SK-N-SH (cell line): ENCODE measurements around the gene CDKL5. TPM values are rescaled to one million over a fixed set of nuclear protein-coding genes. Genes with fewer than 3 reads are reported as not detected.

ENCODE experiments used
- CTCF ChIA-PET: fragments of 300-600, 350-600 bp; formaldehyde crosslinking; extraction: SDS; loops from one replicate; lab custom pipeline; 2021; lab: Yijun Ruan, JAX
- POLR2A ChIA-PET: fragments of 350-600 bp; sonication (Branson Sonifier 250); formaldehyde crosslinking; extraction: SDS; loops from one replicate; lab custom pipeline; 2020; ENCODE audit warnings: antibody characterized with exemption, inconsistent platforms; lab: Yijun Ruan, JAX
- DNase-seq: peaks from one replicate; pipeline ENCODE4 v3.0.0; 2012
- H2AFZ ChIP-seq: fragments of 200-600 bp; sonication (generic); 2 replicates; pipeline ENCODE4 v1.8.1; 2016; ENCODE audit warnings: antibody characterized with exemption, mild to moderate bottlenecking, low read depth
- H3F3A ChIP-seq: fragments of 200-600 bp; sonication (generic); replicated peaks from 2 replicates; pipeline ENCODE3; 2016; ENCODE audit warnings: antibody characterized with exemption, mild to moderate bottlenecking; ENCODE audit not compliant: insufficient read depth
- H3K27ac ChIP-seq, 2 experiments: fragments of 200-500 bp in 1 of 2; fragments of 200-600 bp in 1 of 2; sonication (Bioruptor generic) in 1 of 2; sonication (generic), shearing (Covaris generic) in 1 of 2; 2 replicates each; pipeline versions ENCODE4 v1.5.1 to v1.6.1; 2014 to 2016; ENCODE audit warnings: low read depth in 2 of 2, inconsistent platforms in 1 of 2, low read length in 1 of 2, mild to moderate bottlenecking in 1 of 2, mixed read lengths in 1 of 2
- H3K27me3 ChIP-seq: fragments of 200-600 bp; sonication (generic), shearing (Covaris generic); 2 replicates; pipeline ENCODE4 v1.6.1; 2016; ENCODE audit warnings: mixed run types; ENCODE audit not compliant: insufficient read depth
- H3K36me3 ChIP-seq, 2 experiments: fragments of 200-500 bp in 1 of 2; fragments of 200-600 bp in 1 of 2; sonication (Bioruptor generic) in 1 of 2; sonication (generic) in 1 of 2; replicated peaks in 1 of 2; 2 replicates each; pipeline versions ENCODE3 to v1.5.1; 2014 to 2016; ENCODE audit warnings: low read length in 1 of 2, mild to moderate bottlenecking in 1 of 2; ENCODE audit not compliant: insufficient read depth in 2 of 2, control insufficient read depth in 1 of 2
- H3K4me1 ChIP-seq, 2 experiments: fragments of 200-500 bp in 1 of 2; fragments of 200-600 bp in 1 of 2; sonication (Bioruptor generic) in 1 of 2; sonication (generic), shearing (Covaris generic) in 1 of 2; 2 replicates each; pipeline versions ENCODE4 v1.5.1 to v1.6.1; 2014 to 2016; ENCODE audit warnings: low read depth in 1 of 2, low read length in 1 of 2, mixed run types in 1 of 2; ENCODE audit not compliant: insufficient read depth in 2 of 2, control insufficient read depth in 1 of 2
- H3K4me2 ChIP-seq: fragments of 200-600 bp; sonication (generic), shearing (Covaris generic); 2 replicates; pipeline ENCODE4 v1.6.1; 2017; ENCODE audit warnings: mixed run types
- H3K4me3 ChIP-seq, 2 experiments: fragments of 200-500 bp in 1 of 2; fragments of 200-600 bp in 1 of 2; sonication (Bioruptor generic) in 1 of 2; sonication (generic), shearing (Covaris generic) in 1 of 2; 2 replicates each; pipeline versions ENCODE4 v1.5.1 to v1.8.1; 2014 to 2016; ENCODE audit warnings: low read depth in 2 of 2, inconsistent platforms in 1 of 2, low read length in 1 of 2, mild to moderate bottlenecking in 1 of 2, mixed read lengths in 1 of 2, moderate library complexity in 1 of 2
- H3K79me2 ChIP-seq: fragments of 200-600 bp; sonication (generic); 2 replicates; pipeline ENCODE4 v1.8.1; 2017; ENCODE audit warnings: mild to moderate bottlenecking; ENCODE audit not compliant: insufficient read depth
- H3K9ac ChIP-seq: fragments of 200-600 bp; sonication (generic); 2 replicates; pipeline ENCODE4 v1.6.1; 2017; ENCODE audit warnings: mixed run types
- H3K9me2 ChIP-seq: fragments of 200-600 bp; sonication (generic); 2 replicates; pipeline ENCODE4 v1.6.1; 2017; ENCODE audit warnings: mixed run types
- H3K9me3 ChIP-seq: fragments of 200-600 bp; sonication (generic); 2 replicates; pipeline ENCODE4 v1.6.1; 2017; ENCODE audit warnings: mixed run types, mild to moderate bottlenecking, moderate library complexity
- H4K20me1 ChIP-seq: fragments of 200-600 bp; sonication (generic); 2 replicates; pipeline ENCODE4 v1.6.1; 2017; ENCODE audit warnings: mild to moderate bottlenecking, mixed run types; ENCODE audit not compliant: insufficient read depth
- ELF1 ChIP-seq: IDR thresholded peaks from 2 replicates; pipeline ENCODE4 v1.4.0; 2012
- EZH2phosphoT487 ChIP-seq: fragments of 200-600 bp; sonication (generic); IDR thresholded peaks from 2 replicates; pipeline ENCODE4 v1.6.1; 2017; ENCODE audit warnings: low read depth, mixed run types, mild to moderate bottlenecking, antibody characterized with exemption, moderate library complexity, borderline replicate concordance
- GABPA ChIP-seq: IDR thresholded peaks from 2 replicates; pipeline ENCODE4 v1.4.0; 2012; ENCODE audit warnings: low read depth, mild to moderate bottlenecking
- JUND ChIP-seq: IDR thresholded peaks from 2 replicates; pipeline ENCODE4 v1.4.0; 2012
- MXI1 ChIP-seq: IDR thresholded peaks from 2 replicates; pipeline ENCODE4 v1.6.1; 2012; ENCODE audit warnings: mild to moderate bottlenecking, low read depth, low read length, improper control_type of control experiment
- NFIC ChIP-seq: IDR thresholded peaks from 2 replicates; pipeline ENCODE4 v1.4.0; 2012; ENCODE audit warnings: borderline replicate concordance
- RAD21 ChIP-seq: IDR thresholded peaks from 2 replicates; pipeline ENCODE4 v1.6.1; 2012; ENCODE audit warnings: mild to moderate bottlenecking, low read length
- RCOR1 ChIP-seq: fragments of 150-350 bp; IDR thresholded peaks from 2 replicates; pipeline ENCODE4 v1.6.1; 2017; ENCODE audit warnings: antibody characterized with exemption, low read length
- RFX5 ChIP-seq: IDR thresholded peaks from 2 replicates; pipeline ENCODE4 v1.6.1; 2012; ENCODE audit warnings: mild to moderate bottlenecking, improper control_type of control experiment, low read length
- RXRA ChIP-seq: IDR thresholded peaks from 2 replicates; pipeline ENCODE4 v1.4.0; 2012; ENCODE audit warnings: low read depth, mild to moderate bottlenecking, borderline replicate concordance
- SIN3A ChIP-seq: IDR thresholded peaks from 2 replicates; pipeline ENCODE4 v1.6.1; 2012; ENCODE audit warnings: low read depth, mild to moderate bottlenecking, low read length, moderate library complexity, borderline replicate concordance
- SMC3 ChIP-seq: IDR thresholded peaks from 2 replicates; pipeline ENCODE4 v1.6.1; 2012; ENCODE audit warnings: low read depth, low read length, improper control_type of control experiment
- TAF1 ChIP-seq: IDR thresholded peaks from 2 replicates; pipeline ENCODE4 v1.6.1; 2012; ENCODE audit warnings: low read depth, mild to moderate bottlenecking, low read length, moderate library complexity, borderline replicate concordance
- TCF12 ChIP-seq: IDR thresholded peaks from 2 replicates; pipeline ENCODE4 v1.4.0; 2012
- USF2 ChIP-seq: fragments of 150-350 bp; IDR thresholded peaks from 2 replicates; pipeline ENCODE4 v1.6.1; 2017; ENCODE audit warnings: antibody characterized with exemption, low read length, low read depth, borderline replicate concordance
- YY1 ChIP-seq: IDR thresholded peaks from 2 replicates; pipeline ENCODE4 v1.4.0; 2012; ENCODE audit warnings: low read depth, mild to moderate bottlenecking
- WGBS: methylation state at CpG from one replicate; pipeline ENCODE4 v1.1.6; 2017; ENCODE audit warnings: low lambda C conversion rate; 5-methylcytosine and 5-hydroxymethylcytosine counted together
- polyA plus RNA-seq, 3 experiments: library from polyadenylated mRNA; depleted of rRNA; stranded (reverse); fragments of >200 nt; gene quantifications; 2 replicates each; pipeline ENCODE4 v1.2.3, GENCODE V29; 2012
- TF ChIP-seq, protein P1 (sequence below): IDR thresholded peaks from 2 replicates; pipeline ENCODE4; 2012
- TF ChIP-seq, protein P2 (sequence below): IDR thresholded peaks from 2 replicates; pipeline ENCODE4 v1.6.1; 2012; ENCODE audit warnings: mild to moderate bottlenecking, low read depth, low read length, moderate library complexity
- TF ChIP-seq, protein P3 (sequence below): fragments of 200-600 bp; sonication (generic); IDR thresholded peaks from 2 replicates; pipeline ENCODE4 v1.6.1; 2017; ENCODE audit warnings: antibody characterized with exemption, mild to moderate bottlenecking, moderate library complexity

Gene CDKL5
- polyA plus RNA-seq, 1 of the 3 experiments (the other 2 are of a cell fraction) = 1.3 TPM

GRCh38 chrX:18613930-18614639 is 188.7 kb downstream of the CDKL5 start:
- Histone ChIP-seq H3K79me2 (no peaks in the 10 kb centered on the region), H3K9ac (no peak overlapping the region)
- CTCF ChIA-PET = interaction anchor here (1.4 kb wide), 1 partner anchor 13 kb away, joined by 5 read pairs; no protein-coding TSS in a partner anchor
- 58% methylated on average over 3 of the region's 3 CpGs for WGBS
- TF ChIP-seq SIN3A (no peak), TCF12 (no peak), USF2 (no peak), GABPA (no peak), RCOR1 (no peak), ELF1 (no peak), YY1 (no peak), NFIC (no peak), JUND (no peak), EZH2phosphoT487 (no peak)
- TF ChIP-seq, protein P1, sequence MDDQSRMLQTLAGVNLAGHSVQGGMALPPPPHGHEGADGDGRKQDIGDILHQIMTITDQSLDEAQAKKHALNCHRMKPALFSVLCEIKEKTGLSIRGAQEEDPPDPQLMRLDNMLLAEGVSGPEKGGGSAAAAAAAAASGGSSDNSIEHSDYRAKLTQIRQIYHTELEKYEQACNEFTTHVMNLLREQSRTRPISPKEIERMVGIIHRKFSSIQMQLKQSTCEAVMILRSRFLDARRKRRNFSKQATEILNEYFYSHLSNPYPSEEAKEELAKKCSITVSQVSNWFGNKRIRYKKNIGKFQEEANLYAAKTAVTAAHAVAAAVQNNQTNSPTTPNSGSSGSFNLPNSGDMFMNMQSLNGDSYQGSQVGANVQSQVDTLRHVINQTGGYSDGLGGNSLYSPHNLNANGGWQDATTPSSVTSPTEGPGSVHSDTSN = no peak
- TF ChIP-seq, all 33 proteins: peak for 0
- H3K4me2 ChIP-seq = no peak overlapping the region
- no peak overlapping the region for H2AFZ ChIP-seq
- no peaks in the 10 kb centered on the region for H4K20me1 ChIP-seq
- H3K4me1 ChIP-seq = no peaks in the 10 kb centered on the region; a peak in 1 of 4 replicates
- no peak overlapping the region for H3K4me3 ChIP-seq
- no peak overlapping the region for H3K27ac ChIP-seq
- peaks cover 0 to 16% of the 10 kb centered on the region in 2 experiments for H3K36me3 ChIP-seq
- POLR2A ChIA-PET = no interaction called here
- H3F3A ChIP-seq = no peaks in the 10 kb centered on the region
- DNase-seq = no peak
- no peaks in the 10 kb centered on the region for H3K9me3 ChIP-seq
- 0 out of 2 replicates have a peak, but pooled peaks cover 4% of the 10 kb centered on the region for H3K27me3 ChIP-seq
- H3K9me2 ChIP-seq = no peaks in the 10 kb centered on the region

- Histone ChIP-seq H3K9me3 (no peaks in the 10 kb centered on the region), H3K27me3 (no peaks in the 10 kb centered on the region), H3F3A (no peaks in the 10 kb centered on the region), H3K4me1 (no peaks in the 10 kb centered on the region; a peak in 1 of 4 replicates), H3K27ac (no peak overlapping the region), H3K79me2 (no peaks in the 10 kb centered on the region), H2AFZ (no peak overlapping the region), H3K36me3 (peaks cover 0 to 8% of the 10 kb centered on the region in 2 experiments), H3K4me2 (no peak overlapping the region), H3K4me3 (no peak overlapping the region), H3K9me2 (no peaks in the 10 kb centered on the region; the same call in 1 of the 2 replicates), H3K9ac (no peak overlapping the region), H4K20me1 (no peaks in the 10 kb centered on the region)
- ChIA-PET CTCF (no interaction called here), POLR2A (no interaction called here)
- WGBS = 57% methylated on average over 8 of the region's 8 CpGs
- TF ChIP-seq RAD21 (no peak), RFX5 (no peak), YY1 (no peak), NFIC (no peak), MXI1 (no peak), RXRA (no peak), GABPA (no peak), SMC3 (no peak), TAF1 (no peak), TCF12 (no peak)
- TF ChIP-seq, protein P2, sequence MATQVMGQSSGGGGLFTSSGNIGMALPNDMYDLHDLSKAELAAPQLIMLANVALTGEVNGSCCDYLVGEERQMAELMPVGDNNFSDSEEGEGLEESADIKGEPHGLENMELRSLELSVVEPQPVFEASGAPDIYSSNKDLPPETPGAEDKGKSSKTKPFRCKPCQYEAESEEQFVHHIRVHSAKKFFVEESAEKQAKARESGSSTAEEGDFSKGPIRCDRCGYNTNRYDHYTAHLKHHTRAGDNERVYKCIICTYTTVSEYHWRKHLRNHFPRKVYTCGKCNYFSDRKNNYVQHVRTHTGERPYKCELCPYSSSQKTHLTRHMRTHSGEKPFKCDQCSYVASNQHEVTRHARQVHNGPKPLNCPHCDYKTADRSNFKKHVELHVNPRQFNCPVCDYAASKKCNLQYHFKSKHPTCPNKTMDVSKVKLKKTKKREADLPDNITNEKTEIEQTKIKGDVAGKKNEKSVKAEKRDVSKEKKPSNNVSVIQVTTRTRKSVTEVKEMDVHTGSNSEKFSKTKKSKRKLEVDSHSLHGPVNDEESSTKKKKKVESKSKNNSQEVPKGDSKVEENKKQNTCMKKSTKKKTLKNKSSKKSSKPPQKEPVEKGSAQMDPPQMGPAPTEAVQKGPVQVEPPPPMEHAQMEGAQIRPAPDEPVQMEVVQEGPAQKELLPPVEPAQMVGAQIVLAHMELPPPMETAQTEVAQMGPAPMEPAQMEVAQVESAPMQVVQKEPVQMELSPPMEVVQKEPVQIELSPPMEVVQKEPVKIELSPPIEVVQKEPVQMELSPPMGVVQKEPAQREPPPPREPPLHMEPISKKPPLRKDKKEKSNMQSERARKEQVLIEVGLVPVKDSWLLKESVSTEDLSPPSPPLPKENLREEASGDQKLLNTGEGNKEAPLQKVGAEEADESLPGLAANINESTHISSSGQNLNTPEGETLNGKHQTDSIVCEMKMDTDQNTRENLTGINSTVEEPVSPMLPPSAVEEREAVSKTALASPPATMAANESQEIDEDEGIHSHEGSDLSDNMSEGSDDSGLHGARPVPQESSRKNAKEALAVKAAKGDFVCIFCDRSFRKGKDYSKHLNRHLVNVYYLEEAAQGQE = no peak
- TF ChIP-seq, protein P3, sequence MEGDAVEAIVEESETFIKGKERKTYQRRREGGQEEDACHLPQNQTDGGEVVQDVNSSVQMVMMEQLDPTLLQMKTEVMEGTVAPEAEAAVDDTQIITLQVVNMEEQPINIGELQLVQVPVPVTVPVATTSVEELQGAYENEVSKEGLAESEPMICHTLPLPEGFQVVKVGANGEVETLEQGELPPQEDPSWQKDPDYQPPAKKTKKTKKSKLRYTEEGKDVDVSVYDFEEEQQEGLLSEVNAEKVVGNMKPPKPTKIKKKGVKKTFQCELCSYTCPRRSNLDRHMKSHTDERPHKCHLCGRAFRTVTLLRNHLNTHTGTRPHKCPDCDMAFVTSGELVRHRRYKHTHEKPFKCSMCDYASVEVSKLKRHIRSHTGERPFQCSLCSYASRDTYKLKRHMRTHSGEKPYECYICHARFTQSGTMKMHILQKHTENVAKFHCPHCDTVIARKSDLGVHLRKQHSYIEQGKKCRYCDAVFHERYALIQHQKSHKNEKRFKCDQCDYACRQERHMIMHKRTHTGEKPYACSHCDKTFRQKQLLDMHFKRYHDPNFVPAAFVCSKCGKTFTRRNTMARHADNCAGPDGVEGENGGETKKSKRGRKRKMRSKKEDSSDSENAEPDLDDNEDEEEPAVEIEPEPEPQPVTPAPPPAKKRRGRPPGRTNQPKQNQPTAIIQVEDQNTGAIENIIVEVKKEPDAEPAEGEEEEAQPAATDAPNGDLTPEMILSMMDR = no peak
- DNase-seq = no peak
These were observed 191.4 kb downstream of the CDKL5 start for GRCh38 chrX:18616688-18617406.
